HepG2 (cell line): ENCODE results near the gene CPNE1. TPM values are rescaled to one million over a fixed set of nuclear protein-coding genes. Genes with fewer than 3 reads are reported as not detected.

Experiments
- ATAC-seq: fragments of 200-7000 bp; cut with Tn5 transposase; 3 replicates; pipeline ENCODE4 v1.9.1; 2020; ENCODE audit warnings: mild to moderate bottlenecking, moderate library complexity
- BruUV-seq: library from RNA; stranded (reverse); fragments of 400-500 nt; replicated peaks from 2 replicates; lab custom pipeline; 2021; lab: Mats Ljungman, UMichigan
- CTCF ChIA-PET: fragments of 300-600 bp; formaldehyde crosslinking; extraction: SDS; loops from one replicate; lab custom pipeline; 2021; ENCODE audit warnings: low total read pairs, inconsistent platforms, low intra/inter-chr PET ratio; lab: Yijun Ruan, JAX
- POLR2A ChIA-PET: fragments of 350-600 bp; sonication (Branson Sonifier 250); formaldehyde crosslinking; loops from one replicate; lab custom pipeline; 2020; ENCODE audit warnings: antibody characterized with exemption, inconsistent platforms; lab: Yijun Ruan, JAX
- DNase-seq: peaks from one replicate; pipeline ENCODE4 v3.0.0-alpha.2; 2015; ENCODE audit warnings: low spot score
- FAIRE-seq: peaks from 3 replicates; lab custom pipeline; 2011; peaks lifted over from hg19 to GRCh38; lab: Jason Lieb, UNC
- H2AFZ ChIP-seq: one replicate; pipeline ENCODE4 v1.6.1; 2011; ENCODE audit warnings: low read length, inconsistent platforms
- H3K27ac ChIP-seq: fragments of 300-600 bp; 3 replicates; pipeline ENCODE4 v1.8.0; 2011; ENCODE audit warnings: mixed run types, mild to moderate bottlenecking, mixed read lengths, low read length, inconsistent platforms; ENCODE audit not compliant: insufficient read depth; ENCODE audit errors: extremely low read length
- H3K27me3 ChIP-seq, 2 experiments: fragments of 200-600 bp in 1 of 2; 2 replicates in 1 of 2; 3 replicates in 1 of 2; pipeline versions ENCODE4 v1.6.0 to v1.8.0; 2011; ENCODE audit warnings: low read length in 2 of 2, mild to moderate bottlenecking in 2 of 2, moderate library complexity in 2 of 2, inconsistent platforms in 1 of 2; ENCODE audit not compliant: insufficient read depth in 2 of 2, control insufficient read depth in 1 of 2
- H3K36me3 ChIP-seq, 2 experiments: fragments of 200-600 bp in 1 of 2; replicated peaks in 1 of 2; 2 replicates in 1 of 2; 3 replicates in 1 of 2; pipeline versions ENCODE4 v1.5.1 to v1.8.0; 2011; ENCODE audit warnings: low read length in 2 of 2, inconsistent platforms in 1 of 2; ENCODE audit not compliant: insufficient read depth in 2 of 2, control insufficient read depth in 1 of 2
- H3K4me1 ChIP-seq: 2 replicates; pipeline ENCODE4 v1.5.1; 2012; ENCODE audit warnings: low read length, inconsistent platforms; ENCODE audit not compliant: insufficient read depth
- H3K4me2 ChIP-seq: 2 replicates; pipeline ENCODE4 v1.6.0; 2011; ENCODE audit warnings: low read depth, low read length, inconsistent platforms
- H3K4me3 ChIP-seq, 3 experiments: fragments of 200-600 bp in 1 of 3; sonication (generic), shearing (Covaris generic) in 1 of 3; replicated peaks in 1 of 3; 2 replicates each; pipeline ENCODE4 v1.5.1; 2011 to 2016; ENCODE audit warnings: low read length in 3 of 3, inconsistent platforms in 2 of 3, low read depth in 2 of 3, mild to moderate bottlenecking in 2 of 3, control low read depth in 1 of 3, mixed read lengths in 1 of 3; ENCODE audit not compliant: insufficient read depth in 1 of 3
- H3K79me2 ChIP-seq: one replicate; pipeline ENCODE4 v1.6.1; 2011; ENCODE audit warnings: low read length, inconsistent platforms; ENCODE audit not compliant: insufficient read depth
- H3K9ac ChIP-seq: 2 replicates; pipeline ENCODE4 v1.6.0; 2011; ENCODE audit warnings: mild to moderate bottlenecking, low read depth, low read length, inconsistent platforms; ENCODE audit not compliant: insufficient read depth
- H3K9me3 ChIP-seq: 2 replicates; pipeline ENCODE4 v1.5.1; 2012; ENCODE audit warnings: mild to moderate bottlenecking, low read length
- H4K20me1 ChIP-seq: 2 replicates; pipeline ENCODE4 v1.6.0; 2011; ENCODE audit warnings: inconsistent platforms, mild to moderate bottlenecking, low read length, moderate library complexity; ENCODE audit not compliant: insufficient read depth
- DMAP1 ChIP-seq: IDR thresholded peaks from 2 replicates; pipeline ENCODE4 v1.6.1; 2016
- ELK4 ChIP-seq: sonication (generic); formaldehyde crosslinking; IDR thresholded peaks from 2 replicates; pipeline ENCODE4 v1.9.0; 2021; ENCODE audit warnings: missing genetic modification reagents, borderline replicate concordance
- IRF1 ChIP-seq: sonication (generic); formaldehyde crosslinking; IDR thresholded peaks from 2 replicates; pipeline ENCODE4 v1.4.0; 2020; ENCODE audit warnings: low read depth, mild to moderate bottlenecking, missing genetic modification reagents
- KLF11 ChIP-seq: IDR thresholded peaks from 2 replicates; pipeline ENCODE4 v1.6.1; 2016; ENCODE audit warnings: missing compliant biosample characterization
- KLF9 ChIP-seq: IDR thresholded peaks from 2 replicates; pipeline ENCODE4 v1.6.1; 2016; ENCODE audit warnings: low read depth
- NFIC ChIP-seq: IDR thresholded peaks from 2 replicates; pipeline ENCODE4 v1.6.1; 2012; ENCODE audit warnings: mild to moderate bottlenecking, low read length, inconsistent platforms
- PRPF4 ChIP-seq: fragments of 200-400 bp; formaldehyde crosslinking; IDR thresholded peaks from 2 replicates; pipeline ENCODE4 v1.6.1; 2016; ENCODE audit warnings: low read length, low read depth; ENCODE audit not compliant: poor library complexity, severe bottlenecking
- RELA ChIP-seq: sonication (generic); formaldehyde crosslinking; IDR thresholded peaks from 2 replicates; pipeline ENCODE4 v1.4.0; 2020; ENCODE audit warnings: missing genetic modification reagents
- SIN3B ChIP-seq: fragments of 150-350 bp; IDR thresholded peaks from 2 replicates; pipeline ENCODE4 v1.6.1; 2014; ENCODE audit warnings: low read length
- TARDBP ChIP-seq: sonication (generic); formaldehyde crosslinking; IDR thresholded peaks from 2 replicates; pipeline ENCODE4 v1.8.0; 2022; ENCODE audit warnings: mild to moderate bottlenecking, missing genetic modification reagents
- TERF1 ChIP-seq: sonication (generic); formaldehyde crosslinking; IDR thresholded peaks from 2 replicates; pipeline ENCODE4 v1.8.0; 2022; ENCODE audit warnings: mild to moderate bottlenecking, missing genetic modification reagents, moderate library complexity
- THAP11 ChIP-seq: IDR thresholded peaks from 2 replicates; pipeline ENCODE4 v1.6.1; 2016; ENCODE audit warnings: missing biosample characterization, missing genetic modification reagents
- ZBTB37 ChIP-seq: sonication (generic); formaldehyde crosslinking; IDR thresholded peaks from 2 replicates; pipeline ENCODE4 v1.4.0; 2020; ENCODE audit warnings: mild to moderate bottlenecking, missing genetic modification reagents
- ZFP62 ChIP-seq: sonication (generic); formaldehyde crosslinking; IDR thresholded peaks from 2 replicates; pipeline ENCODE4 v1.4.0; 2020; ENCODE audit warnings: missing genetic modification reagents
- ZNF513 ChIP-seq: sonication (generic); formaldehyde crosslinking; conservative IDR thresholded peaks from 2 replicates; pipeline ENCODE4 v1.5.0; 2020; ENCODE audit warnings: missing genetic modification reagents
- ZNF577 ChIP-seq: sonication (generic); formaldehyde crosslinking; IDR thresholded peaks from 2 replicates; pipeline ENCODE4 v1.4.0; 2020; ENCODE audit warnings: mild to moderate bottlenecking, low read depth, missing genetic modification reagents, borderline replicate concordance
- WGBS: methylation state at CpG from one replicate; pipeline ENCODE4 v1.1.6; 2017; ENCODE audit warnings: low lambda C conversion rate; 5-methylcytosine and 5-hydroxymethylcytosine counted together
- in situ Hi-C: cut with HindIII; loops from 2 replicates; pipeline ENCODE4 v1.10.0; 2017; ENCODE audit warnings: low pct_unique_long_range_greater_than_20kb; ENCODE audit not compliant: extremely low pct_ligation_motif_present
- intact Hi-C: fragments of 100-400 bp; cut with micrococcal nuclease; formaldehyde crosslinking; loops from one replicate; pipeline ENCODE4 v1.10.0; 2022; ENCODE audit not compliant: unreplicated experiment
- polyA plus RNA-seq, 8 experiments: library from polyadenylated mRNA; depleted of rRNA in 3 of 8; stranded (reverse) in 7 of 8; unstranded in 1 of 8; fragments of >200 nt; fragmentation: Illumina TruSeq in 4 of 8; extraction: Trizol in 4 of 8; gene quantifications; 2 replicates each; pipeline versions ENCODE4 v1.2.1 to v1.2.3, GENCODE V29; 2011 to 2016; ENCODE audit warnings: low read depth in 4 of 8, missing spikeins in 1 of 8, mixed read lengths in 1 of 8; ENCODE audit not compliant: insufficient read depth in 1 of 8
- total RNA-seq, 5 experiments: library from RNA; depleted of rRNA; stranded (reverse); fragments of >200 nt; fragmentation: Illumina TruSeq; extraction: Trizol; gene quantifications; 2 replicates each; pipeline ENCODE4 v1.2.3, GENCODE V29; 2016; ENCODE audit warnings: low read depth in 1 of 5

Gene CPNE1
- total and polyA plus RNA-seq, 2 of the 13 experiments (the other 11 are each of a cell fraction or from before 2014, with no cell fraction given) = 408 to 431 TPM

GRCh38 chr20:35697696-35698297 is 33.1 kb upstream of the CPNE1 start:
- 17% methylated on average over 9 of the region's 9 CpGs for whole genome bisulfite sequencing
- ATAC-seq (peak; percentile 15), FAIRE-seq (peak; percentile 26), DNase-seq (peak; percentile 58)
- Histone ChIP-seq H3K27me3 (no peaks in the 10 kb centered on the region; a peak in 1 of 5 replicates), H2AFZ (peak overlapping the region; percentile 74), H3K27ac (peak overlapping the region; percentile 88), H3K9ac (peak overlapping the region; percentile 97), H3K4me1 (peaks cover 54% of the 10 kb centered on the region), H4K20me1 (peaks cover 7% of the 10 kb centered on the region; the same call in 1 of the 2 replicates), H3K4me3 (peak overlapping the region; percentile 90 to 98 (median 96)), H3K9me3 (no peaks in the 10 kb centered on the region), H3K79me2 (peaks cover 38% of the 10 kb centered on the region), H3K4me2 (peak overlapping the region; percentile 82), H3K36me3 (peaks cover 5 to 18% of the 10 kb centered on the region in 2 experiments; a peak in 4 of 5 replicates)
- in situ Hi-C loops = no loop called here
- POLR2A ChIA-PET = interaction anchor here (0.9 to 23.6 kb wide), 10 partner anchors 28 to 257 kb away, joined by 3 to 319 read pairs (median 8); partner anchors contain the start of genes CPNE1, ERGIC3, PHF20 and RBM12
- BruUV-seq = no TSS peak
- intact Hi-C loops = loop anchor here (1.0 to 10.0 kb wide), 5 partner anchors 33 to 233 kb away; partner anchors contain the start of genes CPNE1, RBM12 and RBM39
- CTCF ChIA-PET = no interaction called here
- TF ChIP-seq TERF1 (CRISPR knock-in tag) = no peak
- peak; percentile 12; the same call in 1 of the 2 replicates for TF ChIP-seq SIN3B
- no peak for TF ChIP-seq NFIC
- TF ChIP-seq PRPF4 = no peak
- no peak for TF ChIP-seq KLF11 (CRISPR knock-in tag)
- peak; percentile 9; the same call in 1 of the 2 replicates for TF ChIP-seq DMAP1 (CRISPR knock-in tag)
- no peak for TF ChIP-seq RELA (CRISPR knock-in tag)
- TF ChIP-seq TARDBP = no peak
- TF ChIP-seq ELK4 (CRISPR knock-in tag) = no peak
- TF ChIP-seq ZFP62 (CRISPR knock-in tag) = no peak
- no peak for TF ChIP-seq KLF9 (CRISPR knock-in tag)
- no peak for TF ChIP-seq IRF1 (CRISPR knock-in tag)
- TF ChIP-seq ZBTB37 = no peak
- no peak for TF ChIP-seq ZNF513 (CRISPR knock-in tag)
- TF ChIP-seq THAP11 = no peak
- TF ChIP-seq ZNF577 (CRISPR knock-in tag) = no peak
